COLO668 (cell line): ENCODE data around the gene LOC128125822.
A peak's percentile ranks its signal among the peaks of the same experiment; 100 is the strongest.
"Not testable (repeated sequence)": the region's sequence is repeated elsewhere in the genome, so short reads cannot be mapped to it uniquely, and the experiment has no call there.

Experiments
- DNase-seq: peaks from one replicate; lab custom pipeline; 2025; ENCODE audit not compliant: unreplicated experiment; lab: John Stamatoyannopoulos, UW

Gene LOC128125822

GRCh38 chr6:63581355-63582013 lies 9.2 kb downstream of the LOC128125822 start:
- no peak for DNase-seq

- no peak for DNase-seq
These were observed 10.4 kb downstream of the LOC128125822 start for GRCh38 chr6:63582579-63583231.

- DNase-seq: no peak
These were observed 11.8 kb downstream of the LOC128125822 start for GRCh38 chr6:63584125-63584514.

GRCh38 chr6:63584566-63584965 lies 12.3 kb downstream of the LOC128125822 start:
- DNase-seq: no peak

- not testable (repeated sequence) for DNase-seq
These were observed 13.4 kb downstream of the LOC128125822 start for GRCh38 chr6:63585652-63586051.

GRCh38 chr6:63589952-63590411 lies 17.7 kb downstream of the LOC128125822 start:
- DNase-seq: no peak

GRCh38 chr6:63592886-63593285 lies 20.6 kb downstream of the LOC128125822 start:
- DNase-seq: no peak

GRCh38 chr6:63597141-63598048 lies 25.1 kb downstream of the LOC128125822 start:
- no peak for DNase-seq

GRCh38 chr6:63598049-63599036 lies 26.1 kb downstream of the LOC128125822 start:
- DNase-seq: peak; percentile 48

- no peak for DNase-seq
These were observed 27.0 kb downstream of the LOC128125822 start for GRCh38 chr6:63599243-63599642.

GRCh38 chr6:63600136-63600535 lies 27.9 kb downstream of the LOC128125822 start:
- DNase-seq: no peak

GRCh38 chr6:63609231-63609630 lies 37.0 kb downstream of the LOC128125822 start:
- no peak for DNase-seq

- no peak for DNase-seq
These were observed 38.7 kb downstream of the LOC128125822 start for GRCh38 chr6:63610944-63611343.

GRCh38 chr6:63611560-63611959 lies 39.3 kb downstream of the LOC128125822 start:
- no peak for DNase-seq

GRCh38 chr6:63615590-63615989 lies 43.3 kb downstream of the LOC128125822 start:
- no peak for DNase-seq
